ENCODE data around the gene IL24.

The IL24 gene

DNA sequence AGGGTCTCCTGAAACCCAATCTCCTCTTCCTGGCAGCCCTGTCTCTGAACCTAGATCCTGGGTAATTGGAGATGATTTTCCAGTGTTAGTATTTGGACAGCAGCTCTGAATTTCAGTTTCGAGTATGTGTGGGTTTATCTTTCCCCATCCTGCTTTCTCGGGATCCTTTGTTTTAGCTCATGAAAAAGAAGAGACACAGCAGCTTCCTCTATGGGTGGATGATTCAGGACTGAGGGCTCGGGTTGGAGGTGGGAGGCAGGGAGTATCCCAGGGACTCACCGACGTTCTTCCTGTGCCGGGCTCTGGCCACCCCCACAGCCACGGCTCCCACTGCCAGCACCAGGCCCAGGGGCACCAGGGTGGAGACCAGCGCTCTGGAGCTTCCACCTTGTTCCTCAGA is 34.9 kb downstream of the IL24 start:
- TF ChIP-seq ZFX (IDR thresholded peaks at IDR 0.05) (no peak), CTCF (conservative IDR thresholded peaks at IDR 0.05) (no peak)
- H3K27ac ChIP-seq, result no peak overlapping the region

DNA sequence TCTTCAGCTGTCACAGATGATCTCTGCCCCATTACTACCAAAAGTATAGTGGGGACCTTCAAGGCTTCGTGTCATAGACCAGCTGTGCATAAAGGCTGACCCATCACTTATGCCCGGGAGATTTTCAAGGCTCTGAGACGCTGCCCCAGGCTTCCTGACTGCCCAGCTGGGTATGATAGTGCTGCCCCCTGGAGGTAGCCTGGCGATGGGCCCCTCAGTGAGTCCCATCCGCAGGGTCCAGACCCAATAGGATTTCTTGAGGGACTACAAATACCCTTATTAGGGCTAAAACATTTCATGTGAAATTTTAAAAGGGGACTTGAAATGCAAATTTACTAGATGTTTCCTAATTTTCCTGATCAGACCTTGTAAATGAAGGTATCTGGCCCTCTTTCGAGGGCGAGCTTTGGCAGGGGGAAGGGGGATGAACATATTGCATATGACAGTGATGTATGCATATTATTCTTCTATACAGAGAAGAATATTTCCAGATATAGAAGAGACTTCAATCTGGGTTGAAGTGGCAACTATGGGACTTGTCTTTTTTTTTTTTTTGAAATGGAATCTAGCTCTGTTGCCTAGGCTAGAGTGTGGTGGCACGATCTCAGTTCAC is 36.2 kb downstream of the IL24 start:
- TF ChIP-seq CTCF (conservative IDR thresholded peaks at IDR 0.05), result peak; percentile 83
- no peak for TF ChIP-seq ZFX (IDR thresholded peaks at IDR 0.05)
- H3K27ac ChIP-seq, result no peak overlapping the region

GRCh38 chr1:206935491-206936067 is 38.3 kb downstream of the IL24 start:
- TF ChIP-seq ZFX (IDR thresholded peaks at IDR 0.05) (no peak), CTCF (conservative IDR thresholded peaks at IDR 0.05) (peak; percentile 73)
- H3K27ac ChIP-seq, result no peak overlapping the region

DNA sequence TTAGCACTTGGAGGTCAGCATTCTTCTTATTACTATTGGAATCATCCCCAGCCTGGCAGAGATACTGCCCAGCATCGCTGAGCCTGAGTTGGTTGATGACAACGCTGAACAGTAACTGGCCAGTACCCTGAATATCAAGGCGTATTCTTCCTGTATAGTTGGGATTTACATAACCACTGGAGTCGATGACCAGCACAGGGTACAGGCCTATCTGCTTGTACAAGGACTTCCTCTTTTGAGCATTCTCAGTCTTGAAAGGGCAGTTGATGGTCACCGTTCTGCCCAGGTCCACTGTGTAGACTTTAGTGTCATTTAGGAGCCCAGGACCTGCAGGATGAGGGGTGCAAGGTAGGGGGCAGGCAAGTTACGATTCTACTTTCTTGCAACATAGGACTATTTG is 40.2 kb downstream of the IL24 start:
- H3K27ac ChIP-seq, result no peak overlapping the region
- TF ChIP-seq ZFX (IDR thresholded peaks at IDR 0.05) (no peak), CTCF (conservative IDR thresholded peaks at IDR 0.05) (no peak)

GRCh38 chr1:206939131-206939530 is 41.9 kb downstream of the IL24 start:
- H3K27ac ChIP-seq, result no peak overlapping the region
- no peak for TF ChIP-seq CTCF (conservative IDR thresholded peaks at IDR 0.05)
- TF ChIP-seq ZFX (IDR thresholded peaks at IDR 0.05), result no peak

DNA sequence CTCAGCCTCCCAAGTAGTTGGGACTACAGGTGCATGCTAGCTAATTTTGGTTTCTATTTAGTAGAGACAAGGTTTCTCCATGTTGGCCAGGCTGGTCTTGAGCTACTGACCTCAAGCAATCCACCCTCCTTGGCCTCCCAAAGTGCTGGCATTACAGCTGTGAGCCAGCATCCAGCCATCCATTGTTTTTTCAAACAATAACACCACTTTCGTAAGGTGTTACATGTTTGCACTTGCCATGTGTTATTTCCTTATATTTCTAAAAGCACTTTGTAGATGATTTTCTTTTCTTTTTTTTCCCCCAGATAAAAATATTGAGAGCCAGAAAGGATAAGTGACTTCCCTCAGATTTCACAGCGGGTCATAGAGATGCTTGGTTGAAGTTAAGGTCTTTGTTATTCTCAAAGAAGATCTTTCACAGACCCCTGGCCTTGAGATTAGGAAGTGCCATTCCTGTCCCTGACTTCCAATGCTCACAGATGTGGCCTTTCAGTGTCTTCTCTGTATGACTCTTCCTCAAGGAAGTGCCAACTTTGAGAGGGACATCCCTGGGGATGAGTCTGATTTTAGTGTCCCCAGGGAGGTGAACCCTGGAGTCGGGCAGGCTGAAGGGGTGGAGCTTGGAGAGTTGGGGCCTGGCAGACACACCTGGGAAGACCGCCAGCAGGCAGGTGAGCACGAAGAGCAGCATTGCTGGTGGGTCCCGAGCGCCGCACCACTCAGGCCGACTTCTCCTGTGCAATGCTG is 42.8 kb downstream of the IL24 start:
- no peak for TF ChIP-seq ZFX (IDR thresholded peaks at IDR 0.05)
- no peak for TF ChIP-seq CTCF (conservative IDR thresholded peaks at IDR 0.05)
- H3K27ac ChIP-seq, result no peak overlapping the region

DNA sequence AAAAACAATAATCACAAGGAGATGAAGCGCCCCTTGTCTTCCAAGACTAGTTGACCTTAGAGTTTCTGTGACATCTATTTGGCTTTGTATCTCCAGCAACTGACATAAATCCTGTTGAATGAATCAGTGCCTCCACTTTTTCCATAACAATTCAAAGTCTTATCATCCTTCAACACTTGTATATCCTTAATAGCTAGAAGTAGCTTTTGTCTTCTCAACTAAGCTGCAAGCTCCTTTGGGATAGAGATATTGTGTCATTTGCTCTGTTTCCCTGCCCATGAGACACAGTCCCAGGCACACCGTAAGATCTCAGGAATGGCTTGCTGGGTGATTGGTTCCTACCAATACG is 43.3 kb downstream of the IL24 start:
- no peak overlapping the region for H3K27ac ChIP-seq
- TF ChIP-seq ZFX (IDR thresholded peaks at IDR 0.05) (no peak), CTCF (conservative IDR thresholded peaks at IDR 0.05) (no peak)
